ENCODE results near the gene TOX2.

The TOX2 gene

GRCh38 chr20:44019638-44020335 lies 105.1 kb downstream of the TOX2 start:
- no peak for DNase-seq (ENCODE audit: low read depth)

DNA sequence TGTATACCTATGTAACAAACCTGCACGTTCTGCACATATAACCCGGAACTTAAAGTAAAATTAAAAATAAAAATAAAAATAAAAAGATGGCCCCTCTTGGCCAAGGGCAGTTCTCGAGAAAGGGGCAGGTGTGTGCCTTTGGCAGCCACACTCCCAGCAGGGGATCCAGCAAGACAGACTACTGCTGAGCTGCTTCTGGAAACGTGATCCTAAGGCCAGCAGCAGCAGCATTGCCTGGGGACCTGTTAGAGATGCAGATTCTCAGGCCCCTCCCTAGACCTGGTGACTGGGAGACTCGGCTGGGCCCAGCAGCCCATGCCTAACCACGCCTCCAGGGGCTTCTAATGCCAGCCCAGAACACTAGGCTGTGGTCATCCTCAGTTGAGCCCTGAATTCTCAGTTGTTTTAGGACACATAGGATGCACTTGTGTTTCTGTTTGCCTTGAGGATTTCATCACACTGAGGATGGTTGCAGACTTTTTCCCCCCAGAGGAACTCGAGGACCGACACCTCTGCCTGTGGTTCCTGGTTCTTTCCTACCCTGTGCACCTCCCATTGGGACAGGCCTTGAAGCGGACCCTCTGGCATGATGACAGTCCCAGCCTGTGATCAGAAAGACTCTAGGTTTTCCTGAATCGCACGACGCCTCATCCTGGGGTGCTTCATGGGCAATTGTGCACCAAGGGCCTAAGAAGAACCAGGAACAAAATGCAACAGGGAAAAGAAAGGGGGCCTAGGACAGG lies 105.9 kb downstream of the TOX2 start:
- no peak for DNase-seq (ENCODE audit: low read depth)

- DNase-seq (ENCODE audit: low read depth), result no peak
Observed at GRCh38 chr20:44021186-44021585, 106.5 kb downstream of the TOX2 start.

DNA sequence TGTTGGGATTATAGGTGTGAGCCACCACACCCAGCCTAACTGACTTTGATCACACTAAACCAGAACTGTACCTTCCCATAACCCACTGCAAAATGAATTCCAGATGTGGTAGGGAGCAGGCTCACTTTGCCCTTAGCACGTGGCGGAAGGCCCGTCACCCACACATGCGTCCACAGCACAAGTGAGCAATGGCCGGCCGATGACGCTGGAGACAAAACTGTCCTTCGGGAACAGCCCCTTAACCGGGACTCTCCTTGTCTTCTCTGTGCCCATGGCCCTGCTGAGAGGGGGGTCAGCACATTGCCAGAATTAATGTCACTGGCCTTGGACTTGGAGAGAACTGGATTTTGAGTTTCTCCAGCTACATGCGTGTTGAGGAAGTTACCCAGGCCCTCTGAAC lies 107.2 kb downstream of the TOX2 start:
- DNase-seq (ENCODE audit: low read depth), result no peak

- no peak for DNase-seq (ENCODE audit: low read depth)
Observed at GRCh38 chr20:44022464-44022863, 107.8 kb downstream of the TOX2 start.

DNA sequence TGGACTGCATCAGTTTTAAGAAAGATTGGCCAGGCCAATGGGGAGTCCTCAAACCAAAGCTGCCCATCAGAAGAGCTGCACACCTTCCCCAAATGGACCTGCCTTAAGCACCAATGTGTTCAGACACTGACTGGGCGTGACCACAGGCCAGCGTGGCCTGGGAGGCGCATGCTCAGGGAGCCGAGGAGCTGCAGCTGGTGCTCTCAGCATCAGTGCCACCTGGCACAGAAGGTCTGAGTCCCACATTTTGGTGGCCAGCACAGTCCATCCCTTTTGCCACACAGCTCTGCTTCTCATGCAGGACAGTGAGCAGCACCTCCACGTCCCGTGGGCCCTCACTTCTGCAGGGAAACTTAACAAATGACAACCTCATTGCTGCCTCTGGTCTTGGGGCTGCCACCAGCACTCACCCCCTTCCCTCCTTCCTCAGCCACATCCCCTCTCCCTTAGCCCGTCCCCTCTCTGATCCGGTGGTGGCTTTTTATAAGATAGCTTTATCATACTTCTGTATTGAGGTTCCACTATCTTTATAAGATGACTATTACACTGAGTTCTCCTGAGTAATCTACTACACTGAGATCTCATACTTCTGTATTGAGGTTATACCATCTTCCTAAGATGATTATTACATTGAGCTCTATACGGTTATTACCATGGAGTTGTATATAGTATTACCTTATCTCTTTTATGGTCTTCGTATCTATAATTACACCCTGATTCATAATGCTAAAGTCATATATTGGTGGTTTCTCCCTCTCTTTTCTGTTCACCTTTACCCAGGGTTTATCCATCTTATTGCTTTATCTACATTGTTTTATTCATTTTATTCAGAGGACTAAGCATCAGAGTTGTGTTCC lies 109.1 kb downstream of the TOX2 start:
- DNase-seq (ENCODE audit: low read depth), result no peak

GRCh38 chr20:44024820-44025580 lies 110.3 kb downstream of the TOX2 start:
- no peak for DNase-seq (ENCODE audit: low read depth)

- no peak for DNase-seq (ENCODE audit: low read depth)
Observed at GRCh38 chr20:44025756-44026155, 111.1 kb downstream of the TOX2 start.

GRCh38 chr20:44026647-44027342 lies 112.1 kb downstream of the TOX2 start:
- DNase-seq (ENCODE audit: low read depth), result no peak

GRCh38 chr20:44027343-44028002 lies 112.8 kb downstream of the TOX2 start:
- no peak for DNase-seq (ENCODE audit: low read depth)

DNA sequence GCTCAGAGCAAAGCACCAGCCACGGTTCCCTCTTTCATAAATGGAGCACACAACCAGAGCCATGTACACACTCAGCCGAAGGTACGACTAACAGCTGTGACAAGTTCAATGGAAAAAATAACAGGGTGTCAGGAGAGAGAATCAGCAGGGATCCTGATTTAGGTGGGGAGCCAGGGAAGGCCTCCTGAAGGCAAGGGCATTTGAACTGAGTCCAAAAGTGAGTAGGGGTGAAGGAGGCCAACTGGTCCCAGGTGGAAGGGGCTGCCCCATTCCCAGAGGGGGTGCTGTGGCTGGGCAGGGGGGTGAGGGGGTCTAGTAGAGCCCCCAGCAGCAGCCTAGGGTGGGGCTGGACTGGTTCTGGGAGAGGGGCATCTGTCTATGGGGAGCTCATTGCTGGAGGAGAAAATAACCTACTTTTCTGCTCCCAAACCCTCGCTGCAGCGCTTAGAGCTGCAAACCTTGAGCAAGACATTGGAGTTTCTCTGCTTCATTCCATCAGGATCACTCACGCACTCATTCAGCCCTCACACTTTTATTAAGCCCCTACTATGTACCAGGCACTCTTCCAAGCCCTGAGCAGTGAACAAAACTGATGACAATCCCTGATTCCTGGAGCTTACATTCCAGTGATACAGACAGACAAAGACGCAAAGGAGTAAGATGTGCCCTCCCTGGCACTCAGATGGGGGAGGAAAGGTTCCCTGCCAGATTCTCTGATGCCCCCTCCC lies 113.5 kb downstream of the TOX2 start:
- DNase-seq (ENCODE audit: low read depth), result no peak

GRCh38 chr20:44028868-44029847 lies 114.5 kb downstream of the TOX2 start:
- no peak for DNase-seq (ENCODE audit: low read depth)

DNA sequence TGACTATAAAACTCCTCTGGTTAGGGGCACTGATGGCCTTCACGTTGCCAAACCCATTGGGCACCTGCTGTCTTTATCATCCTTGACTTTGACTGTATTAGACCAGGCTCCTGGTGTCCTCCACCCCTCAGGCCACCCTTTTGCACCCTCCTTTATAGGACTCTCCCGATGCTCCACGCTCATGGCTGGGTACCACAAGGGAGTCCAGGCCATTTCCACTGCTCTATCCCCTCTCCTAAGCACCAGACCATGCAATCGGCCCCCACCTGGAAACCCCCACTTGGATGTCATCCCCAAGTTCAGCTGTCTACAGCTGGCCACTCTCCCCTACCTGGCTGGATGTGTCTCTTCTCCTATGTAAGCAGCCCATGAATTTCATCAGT lies 115.2 kb downstream of the TOX2 start:
- DNase-seq (ENCODE audit: low read depth), result no peak

- DNase-seq (ENCODE audit: low read depth), result no peak
Observed at GRCh38 chr20:44030394-44030793, 115.7 kb downstream of the TOX2 start.

GRCh38 chr20:44031001-44031574 lies 116.4 kb downstream of the TOX2 start:
- no peak for DNase-seq (ENCODE audit: low read depth)

GRCh38 chr20:44031781-44032582 lies 117.3 kb downstream of the TOX2 start:
- no peak for DNase-seq (ENCODE audit: low read depth)

DNA sequence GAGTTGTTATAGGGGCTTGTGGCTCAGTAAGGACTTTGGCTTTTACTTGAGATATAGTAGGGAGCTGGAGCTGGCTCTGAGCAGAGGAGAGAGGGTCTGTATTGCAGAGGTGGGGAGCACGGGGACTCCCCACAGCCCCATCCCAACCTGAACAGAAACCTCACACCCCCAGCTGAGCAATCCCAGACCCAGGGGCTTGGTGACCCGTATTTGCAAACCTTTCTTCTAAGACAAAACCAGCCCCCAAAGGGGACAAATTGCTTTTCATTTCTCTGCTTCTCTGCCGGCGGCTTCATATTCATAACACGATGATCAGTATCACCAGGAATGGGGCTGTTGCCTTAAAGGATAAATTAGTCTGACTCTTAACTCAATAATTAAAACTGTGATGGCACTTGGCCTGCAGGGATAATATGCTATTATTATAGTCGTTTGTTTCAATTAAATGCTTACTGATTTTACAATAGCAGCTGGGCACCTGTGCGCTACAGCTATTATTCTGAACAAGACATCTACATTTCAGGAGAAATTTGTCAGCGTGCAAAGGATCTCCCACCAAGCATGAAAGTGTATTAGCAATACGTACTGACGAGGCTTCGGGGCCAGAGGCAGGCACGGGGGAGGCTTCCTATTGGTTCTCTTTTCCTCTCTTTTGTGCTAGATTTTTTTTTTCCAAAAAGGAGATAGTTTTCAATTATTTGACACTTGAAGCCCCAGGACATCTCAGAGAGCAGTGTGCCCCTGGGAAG lies 118.1 kb downstream of the TOX2 start:
- no peak for DNase-seq (ENCODE audit: low read depth)

Measured in activated T-cell treated with anti-CD3 and anti-CD28 coated beads for 48 hours (primary cell).